ENCODE results near the gene NAGPA. TPM values are rescaled to one million over a fixed set of nuclear protein-coding genes. Genes with fewer than 3 reads are reported as not detected.

NAGPA gene
- total and polyA plus RNA-seq, 2 of the 8 experiments (the other 6 are each of a cell fraction or from before 2014, with no cell fraction given), result 10.1 to 13.2 TPM

GRCh38 chr16:5024632-5025031 is 9.1 kb downstream of the NAGPA start:
- DNase-seq (ENCODE audit: low read depth in 1 of 2, low spot score in 2 of 2), result no peak
- no peak overlapping the region for H3K23ac ChIP-seq (ENCODE audit: insufficient read length)
- no peak overlapping the region for H4K91ac ChIP-seq (replicated peaks; ENCODE audit: insufficient read length, low read length)
- H3K4me2 ChIP-seq (ENCODE audit: insufficient read depth in 1 of 2, low read depth in 2 of 2, low read length in 2 of 2), result no peak overlapping the region
- H2BK5ac ChIP-seq (ENCODE audit: low read depth, low read length), result no peak overlapping the region
- H2BK15ac ChIP-seq (ENCODE audit: low read length), result 0 out of 2 replicates have a peak overlapping the region, but pooled peaks have one; percentile 29
- no peak overlapping the region for H3K4ac ChIP-seq (replicated peaks; ENCODE audit: insufficient read length, low read depth, low read length)
- no peaks in the 10 kb centered on the region for H3K36me3 ChIP-seq (ENCODE audit: control insufficient read depth in 2 of 4, insufficient read depth in 4 of 4, low read length in 3 of 4)
- H3K23me2 ChIP-seq (ENCODE audit: low read depth, low read length), result no peaks in the 10 kb centered on the region
- H3K27ac ChIP-seq (ENCODE audit: low read depth, low read length), result no peak overlapping the region
- no peak overlapping the region for H2BK12ac ChIP-seq (ENCODE audit: low read depth, low read length)
- no peaks in the 10 kb centered on the region for H3K9me3 ChIP-seq (ENCODE audit: insufficient read depth in 2 of 2, low read depth in 1 of 2, low read length in 1 of 2)
- H2BK20ac ChIP-seq (ENCODE audit: low read length), result no peak overlapping the region
- H3K79me2 ChIP-seq (ENCODE audit: control insufficient read depth in 1 of 2, insufficient read depth in 2 of 2, low read length in 2 of 2), result no peaks in the 10 kb centered on the region
- H2AFZ ChIP-seq (ENCODE audit: low read length), result no peak overlapping the region
- no peak overlapping the region for H3K14ac ChIP-seq (ENCODE audit: insufficient read length)
- no peak overlapping the region for H3K18ac ChIP-seq (ENCODE audit: extremely low read depth, low read length)
- no peak for FAIRE-seq
- no peaks in the 10 kb centered on the region for H3K27me3 ChIP-seq (replicated peaks in 1 of 4; ENCODE audit: control insufficient read depth in 3 of 4, extremely low read depth in 1 of 4, insufficient read depth in 3 of 4, low read length in 3 of 4)
- peaks cover 0 to 4% (median 1%) of the 10 kb centered on the region in 4 experiments; a peak in 3 of 7 replicates for H3K4me1 ChIP-seq (replicated peaks in 1 of 4; ENCODE audit: control insufficient read depth in 3 of 4, insufficient read depth in 4 of 4, low read length in 3 of 4)
- POLR2A ChIA-PET (ENCODE audit: partially characterized antibody), result interaction anchor here (0.6 to 2.2 kb wide), 6 partner anchors 9 to 735 kb away, joined by 3 to 8 read pairs (median 4); partner anchors contain the start of genes NAGPA and SEC14L5
- CTCF ChIA-PET (ENCODE audit: partially characterized antibody), result interaction anchor here (0.6 to 3.7 kb wide), 27 partner anchors 9 to 443 kb away, joined by 3 to 30 read pairs (median 4); partner anchors contain the start of genes NAGPA and SEC14L5
- H4K5ac ChIP-seq (ENCODE audit: insufficient read length, low read depth, low read length), result no peak overlapping the region
- TF ChIP-seq RAD21 (IDR thresholded peaks at IDR 0.05 in 1 of 2, conservative IDR thresholded peaks at IDR 0.05 in 1 of 2; ENCODE audit: low read depth in 2 of 2, low read length in 2 of 2) (peak; percentile 30 to 33), KDM4A (IDR thresholded peaks at IDR 0.05; ENCODE audit: low read depth, low read length, severe bottlenecking) (no peak)
- WGBS, 2 experiments (ENCODE audit: extremely low coverage in 1 of 2, insufficient coverage in 1 of 2, insufficient read length in 1 of 2, insufficient replicate concordance in 2 of 2, low coverage in 1 of 2, low lambda C conversion rate in 2 of 2, missing lambda C conversion rate in 1 of 2), result 91% methylated on average over 4 of the region's 4 CpGs; no CpG with 5 or more reads in 1 of the 2 experiments
- no peak overlapping the region for H2BK120ac ChIP-seq (replicated peaks; ENCODE audit: low read depth, low read length)
- H4K20me1 ChIP-seq (replicated peaks in 1 of 2; ENCODE audit: control insufficient read depth in 1 of 2, insufficient read depth in 2 of 2, low read length in 2 of 2), result no peaks in the 10 kb centered on the region
- peak overlapping the region; percentile 22; the same call in 1 of the 2 replicates for H4K8ac ChIP-seq (ENCODE audit: extremely low read depth, insufficient read depth, low read length)
- H3K79me1 ChIP-seq (ENCODE audit: low read depth, low read length), result no peaks in the 10 kb centered on the region
- no peak overlapping the region for H2AK5ac ChIP-seq (ENCODE audit: low read depth, low read length)
- no peak overlapping the region for H3K9ac ChIP-seq (replicated peaks in 1 of 4; ENCODE audit: extremely low read depth in 1 of 4, low read depth in 3 of 4, low read length in 3 of 4)
- H3K4me3 ChIP-seq (ENCODE audit: extremely low read depth in 1 of 4, insufficient read depth in 2 of 4, low read depth in 3 of 4, low read length in 4 of 4), result no peak overlapping the region
- no peak overlapping the region for H3K56ac ChIP-seq (replicated peaks; ENCODE audit: insufficient read length, low read depth, low read length)

All from H1 (cell line).